Nephron progenitor cell (in vitro differentiated cells): ENCODE measurements around the gene PLA2G4D.

ENCODE experiments used
- DNase-seq: peaks from one replicate; pipeline ENCODE4 v3.0.0; 2021
- H3K27ac Mint-ChIP-seq: 2 replicates; pipeline ENCODE4 v1.8.0; 2021; ENCODE audit warnings: mild to moderate bottlenecking, moderate library complexity, mixed read lengths
- H3K27me3 Mint-ChIP-seq: 2 replicates; pipeline ENCODE4 v1.8.0; 2021; ENCODE audit warnings: mild to moderate bottlenecking, low read depth, mixed read lengths; ENCODE audit not compliant: poor library complexity
- H3K36me3 Mint-ChIP-seq: 2 replicates; pipeline ENCODE4 v1.8.0; 2021; ENCODE audit warnings: low read depth, mixed read lengths
- H3K4me1 Mint-ChIP-seq: 2 replicates; pipeline ENCODE4 v1.8.0; 2021; ENCODE audit warnings: mixed read lengths
- H3K4me3 Mint-ChIP-seq: 2 replicates; pipeline ENCODE4 v1.8.0; 2021; ENCODE audit warnings: mild to moderate bottlenecking, moderate library complexity, mixed read lengths
- H3K9me3 Mint-ChIP-seq: 2 replicates; pipeline ENCODE4 v1.8.0; 2021; ENCODE audit warnings: mild to moderate bottlenecking, moderate library complexity, mixed read lengths
- CTCF ChIP-seq: fragments of 200-600 bp; sonication (generic); IDR thresholded peaks from 2 replicates; pipeline ENCODE4 v1.5.0; 2021; ENCODE audit warnings: antibody characterized with exemption

Gene PLA2G4D

GRCh38 chr15:42046597-42046996, 47.8 kb downstream of the PLA2G4D start:
- H3K4me3 Mint-ChIP-seq: no peak overlapping the region
- no peaks in the 10 kb centered on the region for H3K9me3 Mint-ChIP-seq
- peaks cover 8% of the 10 kb centered on the region for H3K27me3 Mint-ChIP-seq
- no peak for TF ChIP-seq CTCF
- no peak for DNase-seq
- H3K27ac Mint-ChIP-seq: no peak overlapping the region
- no peaks in the 10 kb centered on the region for H3K36me3 Mint-ChIP-seq
- peaks cover 27% of the 10 kb centered on the region for H3K4me1 Mint-ChIP-seq

GRCh38 chr15:42045211-42045615, 49.1 kb downstream of the PLA2G4D start:
- no peak overlapping the region for H3K4me3 Mint-ChIP-seq

GRCh38 chr15:42042602-42043400, 51.6 kb downstream of the PLA2G4D start:
- Mint-ChIP-seq H3K27ac (peak overlapping the region; percentile 38), H3K9me3 (no peaks in the 10 kb centered on the region), H3K4me1 (peaks cover 5% of the 10 kb centered on the region), H3K36me3 (no peaks in the 10 kb centered on the region), H3K4me3 (no peak overlapping the region), H3K27me3 (peaks cover 4% of the 10 kb centered on the region)
- DNase-seq: no peak
- no peak for TF ChIP-seq CTCF

More at GRCh38 chr15:42045211-42045615, 49.1 kb downstream of the PLA2G4D start:
- Mint-ChIP-seq H3K27me3 (peaks cover 4% of the 10 kb centered on the region), H3K27ac (no peak overlapping the region), H3K9me3 (no peaks in the 10 kb centered on the region), H3K36me3 (no peaks in the 10 kb centered on the region), H3K4me1 (peaks cover 13% of the 10 kb centered on the region)
- DNase-seq: no peak
- no peak for TF ChIP-seq CTCF

- H3K27me3 Mint-ChIP-seq: peaks cover 8% of the 10 kb centered on the region
- TF ChIP-seq CTCF: no peak
- no peak for DNase-seq
- H3K36me3 Mint-ChIP-seq: no peaks in the 10 kb centered on the region
- no peak overlapping the region for H3K4me3 Mint-ChIP-seq
- H3K9me3 Mint-ChIP-seq: no peaks in the 10 kb centered on the region
- no peak overlapping the region for H3K27ac Mint-ChIP-seq
- no peaks in the 10 kb centered on the region for H3K4me1 Mint-ChIP-seq
These were observed 56.0 kb downstream of the PLA2G4D start for GRCh38 chr15:42038401-42038800.

GRCh38 chr15:42037656-42038055, 56.7 kb downstream of the PLA2G4D start:
- Mint-ChIP-seq H3K9me3 (no peaks in the 10 kb centered on the region), H3K27ac (no peak overlapping the region), H3K27me3 (peaks cover 8% of the 10 kb centered on the region), H3K36me3 (no peaks in the 10 kb centered on the region), H3K4me3 (no peak overlapping the region), H3K4me1 (no peaks in the 10 kb centered on the region)
- no peak for DNase-seq
- no peak for TF ChIP-seq CTCF

- Mint-ChIP-seq H3K4me3 (no peak overlapping the region), H3K27me3 (peaks cover 8% of the 10 kb centered on the region), H3K36me3 (no peaks in the 10 kb centered on the region), H3K9me3 (no peaks in the 10 kb centered on the region), H3K27ac (no peak overlapping the region), H3K4me1 (no peaks in the 10 kb centered on the region)
- TF ChIP-seq CTCF: no peak
- no peak for DNase-seq
These were observed 57.4 kb downstream of the PLA2G4D start for GRCh38 chr15:42036966-42037365.
